SK-N-SH treated with all-trans-retinoic acid at 6 μM for 48 hours (cell line): ENCODE data around the gene ERBIN.
"Not testable (repeated sequence)": the region's sequence is repeated elsewhere in the genome, so short reads cannot be mapped to it uniquely, and the experiment has no call there.

Experiments used
- ATAC-seq: fragments of 200-7000 bp; cut with Tn5 transposase; 3 replicates; pipeline ENCODE4 v1.9.1; 2020; ENCODE audit warnings: mild to moderate bottlenecking, moderate library complexity
- CSDC2 ChIP-seq: fragments of 250-450 bp; sonication (Bioruptor Pico); IDR thresholded peaks from 2 replicates; pipeline ENCODE4 v1.5.0; 2020; ENCODE audit warnings: mild to moderate bottlenecking, moderate library complexity
- ESRRG ChIP-seq: fragments of 250-450 bp; sonication (Bioruptor Pico); IDR thresholded peaks from 2 replicates; pipeline ENCODE4 v1.6.1; 2021; ENCODE audit warnings: mild to moderate bottlenecking
- GLIS3 ChIP-seq: fragments of 250-450 bp; sonication (Bioruptor Pico); IDR thresholded peaks from 2 replicates; pipeline ENCODE4 v1.5.0; 2020; ENCODE audit warnings: mild to moderate bottlenecking, moderate library complexity
- ISL1 ChIP-seq: fragments of 250-450 bp; sonication (Bioruptor Pico); IDR thresholded peaks from 2 replicates; pipeline ENCODE4 v2.1.2; 2022; ENCODE audit warnings: mild to moderate bottlenecking, moderate library complexity
- OSR1 ChIP-seq: fragments of 250-450 bp; sonication (Bioruptor Pico); IDR thresholded peaks from 2 replicates; pipeline ENCODE4 v1.8.0; 2022; ENCODE audit warnings: moderate library complexity, mild to moderate bottlenecking, inconsistent platforms
- RARB ChIP-seq: fragments of 250-450 bp; sonication (Bioruptor Pico); IDR thresholded peaks from 2 replicates; pipeline ENCODE4 v1.8.0; 2021; ENCODE audit warnings: mild to moderate bottlenecking, moderate library complexity
- SNAI2 ChIP-seq: fragments of 250-450 bp; sonication (Bioruptor Pico); IDR thresholded peaks from 2 replicates; pipeline ENCODE4 v1.5.0; 2020; ENCODE audit warnings: mild to moderate bottlenecking, moderate library complexity
- TCF4 ChIP-seq: fragments of 250-450 bp; sonication (Bioruptor Pico); IDR thresholded peaks from 2 replicates; pipeline ENCODE4 v1.8.0; 2021; ENCODE audit warnings: mild to moderate bottlenecking, moderate library complexity, borderline replicate concordance
- TOX ChIP-seq: fragments of 250-450 bp; sonication (Bioruptor Pico); IDR thresholded peaks from 2 replicates; pipeline ENCODE4 v1.8.0; 2021; ENCODE audit warnings: mild to moderate bottlenecking, moderate library complexity, borderline replicate concordance
- ZFP3 ChIP-seq: fragments of 250-450 bp; sonication (Bioruptor Pico); IDR thresholded peaks from 2 replicates; pipeline ENCODE4 v1.5.0; 2020; ENCODE audit warnings: mild to moderate bottlenecking, moderate library complexity
- ZFP30 ChIP-seq: fragments of 450-650 bp; formaldehyde crosslinking; IDR thresholded peaks from 2 replicates; pipeline ENCODE4 v1.5.0; 2022; ENCODE audit warnings: mild to moderate bottlenecking, moderate library complexity
- ZNF565 ChIP-seq: fragments of 450-650 bp; formaldehyde crosslinking; conservative IDR thresholded peaks from 2 replicates; pipeline ENCODE4 v1.5.0; 2020; ENCODE audit warnings: low read depth, mild to moderate bottlenecking, moderate library complexity
- TF ChIP-seq, protein P1 (sequence below): fragments of 250-450 bp; sonication (Bioruptor Pico); IDR thresholded peaks from 2 replicates; pipeline ENCODE4 v1.8.0; 2021; ENCODE audit warnings: low read depth, mild to moderate bottlenecking, moderate library complexity, borderline replicate concordance
- TF ChIP-seq, protein P2 (sequence below): fragments of 250-450 bp; sonication (Bioruptor Pico); IDR thresholded peaks from 2 replicates; pipeline ENCODE4 v1.8.0; 2020; ENCODE audit warnings: mild to moderate bottlenecking, moderate library complexity, borderline replicate concordance
- TF ChIP-seq, protein P3 (sequence below): fragments of 250-450 bp; sonication (Bioruptor Pico); IDR thresholded peaks from 2 replicates; pipeline ENCODE4 v1.5.1; 2021; ENCODE audit warnings: mild to moderate bottlenecking, moderate library complexity
- TF ChIP-seq, protein P4 (sequence below): fragments of 250-450 bp; sonication (Bioruptor Pico); IDR thresholded peaks from 2 replicates; pipeline ENCODE4 v1.5.1; 2020; ENCODE audit warnings: low read depth, mild to moderate bottlenecking, moderate library complexity

The ERBIN gene

DNA sequence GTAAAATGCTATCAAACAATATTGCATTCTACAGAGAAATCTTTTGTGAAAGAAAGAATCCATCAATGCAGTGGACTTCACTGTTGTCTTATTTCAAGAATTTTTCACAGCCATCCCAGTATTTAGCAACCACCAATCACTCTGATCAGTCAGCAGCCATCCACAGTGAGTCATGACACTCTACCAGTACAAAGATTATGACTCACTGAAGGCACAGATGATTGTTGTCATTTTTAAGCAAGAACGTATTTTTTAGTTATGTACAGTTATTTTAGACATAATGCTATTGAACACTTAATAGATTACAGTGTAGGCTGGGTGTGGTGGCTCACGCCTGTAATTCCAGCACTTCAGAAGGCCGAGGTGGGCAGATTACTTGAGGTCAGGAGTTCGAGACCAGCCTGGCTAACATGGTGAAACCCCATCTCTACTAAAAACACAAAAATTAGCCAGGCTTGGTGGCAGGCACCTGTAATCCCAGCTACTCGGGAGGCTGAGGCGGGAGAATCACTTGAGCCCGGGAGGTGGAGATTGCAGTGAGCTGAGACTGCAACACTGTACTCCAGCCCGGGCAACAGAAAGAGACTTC is 46.6 kb upstream of the ERBIN start:
- peak; percentile 97 for ATAC-seq

DNA sequence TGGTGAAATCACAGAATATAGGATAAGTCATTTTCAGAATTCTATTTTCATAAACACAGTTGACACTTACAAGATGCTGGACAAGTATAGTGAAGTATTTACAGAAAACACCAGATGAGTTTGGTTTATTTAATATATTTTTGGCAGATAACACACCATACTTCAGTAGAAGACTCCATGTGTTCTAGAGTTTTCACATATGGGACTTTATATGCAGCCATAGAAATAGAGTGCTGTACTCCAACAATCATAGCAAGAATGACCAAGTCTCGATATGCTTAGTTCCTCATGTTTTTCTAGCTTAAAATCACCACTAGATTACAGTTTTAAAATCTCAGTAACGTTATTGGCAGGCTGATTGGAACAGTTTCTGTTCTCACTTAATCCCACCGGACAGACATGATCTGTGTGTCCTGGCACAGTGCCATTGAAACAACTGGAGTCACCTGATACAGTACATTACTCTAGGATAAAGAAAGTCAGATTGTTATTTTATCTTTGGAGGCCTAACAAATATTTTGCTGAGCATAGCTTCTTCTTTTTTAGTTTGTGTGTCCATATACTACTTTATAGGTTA is 45.8 kb upstream of the ERBIN start:
- TF ChIP-seq ESRRG (CRISPR knock-in tag) (no peak), ZNF565 (CRISPR knock-in tag) (no peak), OSR1 (CRISPR knock-in tag) (no peak), TOX (no peak), RARB (no peak), SNAI2 (CRISPR knock-in tag) (no peak), TCF4 (CRISPR knock-in tag) (no peak), ZFP30 (CRISPR knock-in tag) (no peak)
- TF ChIP-seq, protein P1, sequence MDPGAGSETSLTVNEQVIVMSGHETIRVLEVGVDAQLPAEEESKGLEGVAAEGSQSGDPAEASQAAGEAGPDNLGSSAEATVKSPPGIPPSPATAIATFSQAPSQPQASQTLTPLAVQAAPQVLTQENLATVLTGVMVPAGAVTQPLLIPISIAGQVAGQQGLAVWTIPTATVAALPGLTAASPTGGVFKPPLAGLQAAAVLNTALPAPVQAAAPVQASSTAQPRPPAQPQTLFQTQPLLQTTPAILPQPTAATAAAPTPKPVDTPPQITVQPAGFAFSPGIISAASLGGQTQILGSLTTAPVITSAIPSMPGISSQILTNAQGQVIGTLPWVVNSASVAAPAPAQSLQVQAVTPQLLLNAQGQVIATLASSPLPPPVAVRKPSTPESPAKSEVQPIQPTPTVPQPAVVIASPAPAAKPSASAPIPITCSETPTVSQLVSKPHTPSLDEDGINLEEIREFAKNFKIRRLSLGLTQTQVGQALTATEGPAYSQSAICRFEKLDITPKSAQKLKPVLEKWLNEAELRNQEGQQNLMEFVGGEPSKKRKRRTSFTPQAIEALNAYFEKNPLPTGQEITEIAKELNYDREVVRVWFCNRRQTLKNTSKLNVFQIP = no peak
- TF ChIP-seq, protein P2, sequence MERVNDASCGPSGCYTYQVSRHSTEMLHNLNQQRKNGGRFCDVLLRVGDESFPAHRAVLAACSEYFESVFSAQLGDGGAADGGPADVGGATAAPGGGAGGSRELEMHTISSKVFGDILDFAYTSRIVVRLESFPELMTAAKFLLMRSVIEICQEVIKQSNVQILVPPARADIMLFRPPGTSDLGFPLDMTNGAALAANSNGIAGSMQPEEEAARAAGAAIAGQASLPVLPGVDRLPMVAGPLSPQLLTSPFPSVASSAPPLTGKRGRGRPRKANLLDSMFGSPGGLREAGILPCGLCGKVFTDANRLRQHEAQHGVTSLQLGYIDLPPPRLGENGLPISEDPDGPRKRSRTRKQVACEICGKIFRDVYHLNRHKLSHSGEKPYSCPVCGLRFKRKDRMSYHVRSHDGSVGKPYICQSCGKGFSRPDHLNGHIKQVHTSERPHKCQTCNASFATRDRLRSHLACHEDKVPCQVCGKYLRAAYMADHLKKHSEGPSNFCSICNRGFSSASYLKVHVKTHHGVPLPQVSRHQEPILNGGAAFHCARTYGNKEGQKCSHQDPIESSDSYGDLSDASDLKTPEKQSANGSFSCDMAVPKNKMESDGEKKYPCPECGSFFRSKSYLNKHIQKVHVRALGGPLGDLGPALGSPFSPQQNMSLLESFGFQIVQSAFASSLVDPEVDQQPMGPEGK (CRISPR knock-in tag) = no peak
- TF ChIP-seq, protein P3, sequence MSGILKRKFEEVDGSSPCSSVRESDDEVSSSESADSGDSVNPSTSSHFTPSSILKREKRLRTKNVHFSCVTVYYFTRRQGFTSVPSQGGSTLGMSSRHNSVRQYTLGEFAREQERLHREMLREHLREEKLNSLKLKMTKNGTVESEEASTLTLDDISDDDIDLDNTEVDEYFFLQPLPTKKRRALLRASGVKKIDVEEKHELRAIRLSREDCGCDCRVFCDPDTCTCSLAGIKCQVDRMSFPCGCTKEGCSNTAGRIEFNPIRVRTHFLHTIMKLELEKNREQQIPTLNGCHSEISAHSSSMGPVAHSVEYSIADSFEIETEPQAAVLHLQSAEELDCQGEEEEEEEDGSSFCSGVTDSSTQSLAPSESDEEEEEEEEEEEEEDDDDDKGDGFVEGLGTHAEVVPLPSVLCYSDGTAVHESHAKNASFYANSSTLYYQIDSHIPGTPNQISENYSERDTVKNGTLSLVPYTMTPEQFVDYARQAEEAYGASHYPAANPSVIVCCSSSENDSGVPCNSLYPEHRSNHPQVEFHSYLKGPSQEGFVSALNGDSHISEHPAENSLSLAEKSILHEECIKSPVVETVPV (CRISPR knock-in tag) = no peak
- TF ChIP-seq, all 23 proteins: peak for 0
- ATAC-seq = peak; percentile 18; the same call in 1 of the 3 replicates

DNA sequence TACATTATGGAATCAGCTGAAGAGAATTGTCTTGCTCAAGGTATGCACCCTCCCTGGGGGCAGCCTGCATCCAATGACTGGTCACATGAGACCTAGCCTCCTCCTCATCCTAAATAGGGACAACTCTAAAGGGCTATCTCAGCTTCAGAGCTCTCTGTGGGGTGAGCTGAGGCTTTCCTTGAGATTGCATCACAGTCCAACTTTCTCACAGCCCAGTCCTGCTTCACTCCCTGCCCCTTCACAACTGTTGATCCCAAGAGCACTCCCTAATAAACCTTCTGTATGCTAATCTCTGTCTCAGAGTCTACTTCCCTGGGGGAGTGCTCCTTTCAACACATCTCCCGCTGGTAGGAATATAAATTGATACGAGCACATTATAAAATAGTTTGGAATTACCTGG is 44.1 kb upstream of the ERBIN start:
- TF ChIP-seq ZFP3 (CRISPR knock-in tag) (no peak), GLIS3 (CRISPR knock-in tag) (no peak), ZFP30 (CRISPR knock-in tag) (no peak)
- ATAC-seq = no peak

DNA sequence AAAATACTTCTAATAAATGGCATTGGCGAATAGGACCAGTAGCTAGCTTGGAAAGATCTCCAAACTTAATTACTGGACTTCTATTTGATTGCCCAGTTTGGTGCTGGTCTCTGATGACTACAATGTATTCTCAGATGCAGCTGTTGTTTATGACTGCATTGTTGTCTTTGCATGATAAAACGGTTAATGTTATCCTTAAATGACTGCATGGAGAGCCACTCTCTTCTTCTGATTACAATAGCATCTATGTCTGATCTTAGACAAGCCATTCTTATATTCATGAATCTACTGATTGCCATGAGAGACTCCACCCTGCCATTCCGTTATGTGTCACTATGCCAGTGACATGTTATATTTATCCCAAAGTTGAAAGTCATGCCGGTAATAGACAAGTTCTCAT is 42.9 kb upstream of the ERBIN start:
- no peak for ATAC-seq
- TF ChIP-seq, protein P4, sequence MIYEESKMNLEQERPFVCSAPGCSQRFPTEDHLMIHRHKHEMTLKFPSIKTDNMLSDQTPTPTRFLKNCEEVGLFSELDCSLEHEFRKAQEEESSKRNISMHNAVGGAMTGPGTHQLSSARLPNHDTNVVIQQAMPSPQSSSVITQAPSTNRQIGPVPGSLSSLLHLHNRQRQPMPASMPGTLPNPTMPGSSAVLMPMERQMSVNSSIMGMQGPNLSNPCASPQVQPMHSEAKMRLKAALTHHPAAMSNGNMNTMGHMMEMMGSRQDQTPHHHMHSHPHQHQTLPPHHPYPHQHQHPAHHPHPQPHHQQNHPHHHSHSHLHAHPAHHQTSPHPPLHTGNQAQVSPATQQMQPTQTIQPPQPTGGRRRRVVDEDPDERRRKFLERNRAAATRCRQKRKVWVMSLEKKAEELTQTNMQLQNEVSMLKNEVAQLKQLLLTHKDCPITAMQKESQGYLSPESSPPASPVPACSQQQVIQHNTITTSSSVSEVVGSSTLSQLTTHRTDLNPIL = no peak
- TF ChIP-seq ISL1 (CRISPR knock-in tag) (no peak), ZFP30 (CRISPR knock-in tag) (no peak), CSDC2 (CRISPR knock-in tag) (no peak), ESRRG (CRISPR knock-in tag) (no peak), OSR1 (CRISPR knock-in tag) (no peak), RARB (no peak)
- TF ChIP-seq, protein P3 (CRISPR knock-in tag) = no peak
- TF ChIP-seq, all 23 proteins: peak for 0

DNA sequence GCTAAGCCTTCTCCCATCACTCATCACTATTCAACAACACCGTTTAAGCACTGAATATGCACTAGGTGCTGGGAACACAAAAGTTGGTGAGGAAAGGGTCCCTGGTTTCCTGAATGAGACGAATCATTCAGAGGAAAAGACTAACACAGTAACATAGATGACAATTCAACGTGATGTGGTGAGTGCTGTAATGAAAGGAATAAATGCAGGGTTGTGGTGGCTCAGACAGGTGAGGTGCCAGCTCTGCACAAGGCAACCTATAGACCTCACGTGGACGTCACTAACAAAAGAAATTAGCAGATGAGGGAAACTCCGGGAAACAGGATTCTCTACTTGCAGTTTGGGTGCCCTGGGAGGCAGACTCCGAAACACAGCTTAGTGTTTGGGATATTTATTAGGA is 40.0 kb upstream of the ERBIN start:
- TF ChIP-seq TCF4 (CRISPR knock-in tag) = no peak
- peak; percentile 31; the same call in 1 of the 3 replicates for ATAC-seq

DNA sequence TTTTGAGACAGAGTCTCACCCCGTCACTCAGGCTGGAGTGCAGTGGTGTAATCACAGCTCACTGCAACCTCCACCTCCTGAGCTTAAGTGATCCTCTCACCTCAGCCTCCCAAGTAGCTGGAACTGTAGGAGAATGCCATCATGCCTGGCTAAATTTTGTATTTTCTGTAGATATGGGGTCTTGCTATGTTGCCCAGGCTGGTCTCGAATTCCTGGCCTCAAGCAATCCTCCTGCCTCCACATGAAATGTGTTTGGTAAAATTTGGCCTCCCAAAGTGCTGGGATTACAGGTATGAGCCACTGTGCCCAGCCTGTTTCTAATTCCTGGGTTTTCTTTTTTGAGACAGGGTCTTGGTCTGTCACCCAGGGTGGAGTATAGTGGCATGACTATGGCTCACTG is 34.4 kb upstream of the ERBIN start:
- ATAC-seq = not testable (repeated sequence)
